ENCODE data around the gene ZBP1. TPM values are rescaled to one million over a fixed set of nuclear protein-coding genes. Genes with fewer than 3 reads are reported as not detected.

Gene ZBP1
- total and polyA plus RNA-seq, 5 donors, result 0.16 to 0.38 (median 0.23) TPM; not detected in 2

GRCh38 chr20:57557926-57558613 lies 62.2 kb downstream of the ZBP1 start:
- Histone ChIP-seq H3K27ac (ENCODE audit: low read length) (no peak overlapping the region), H3K4me3 (ENCODE audit: low read length) (no peak overlapping the region), H3K27me3 (ENCODE audit: control insufficient read depth, insufficient read depth) (no peaks in the 10 kb centered on the region), H3K9me3 (ENCODE audit: control insufficient read depth, low read length) (no peaks in the 10 kb centered on the region), H3K4me1 (ENCODE audit: control insufficient read depth, insufficient read depth, low read length) (no peaks in the 10 kb centered on the region)
- 74% methylated on average over 9 of the region's 9 CpGs for WGBS
- DNase-seq, result no peak
- intact Hi-C loops (cut with DNase I), result no loop called here
- no peak for ATAC-seq

GRCh38 chr20:57556980-57557274 lies 63.3 kb downstream of the ZBP1 start:
- WGBS, result 75% methylated on average over 3 of the region's 3 CpGs
- ATAC-seq (no peak), DNase-seq (no peak)
- intact Hi-C loops (cut with DNase I), result no loop called here
- H3K27ac ChIP-seq (ENCODE audit: low read length), result no peak overlapping the region
- H3K4me1 ChIP-seq (ENCODE audit: control insufficient read depth, insufficient read depth, low read length), result no peaks in the 10 kb centered on the region
- H3K27me3 ChIP-seq (ENCODE audit: control insufficient read depth, insufficient read depth), result no peaks in the 10 kb centered on the region
- H3K4me3 ChIP-seq (ENCODE audit: low read length), result no peak overlapping the region
- no peaks in the 10 kb centered on the region for H3K9me3 ChIP-seq (ENCODE audit: control insufficient read depth, low read length)

DNA sequence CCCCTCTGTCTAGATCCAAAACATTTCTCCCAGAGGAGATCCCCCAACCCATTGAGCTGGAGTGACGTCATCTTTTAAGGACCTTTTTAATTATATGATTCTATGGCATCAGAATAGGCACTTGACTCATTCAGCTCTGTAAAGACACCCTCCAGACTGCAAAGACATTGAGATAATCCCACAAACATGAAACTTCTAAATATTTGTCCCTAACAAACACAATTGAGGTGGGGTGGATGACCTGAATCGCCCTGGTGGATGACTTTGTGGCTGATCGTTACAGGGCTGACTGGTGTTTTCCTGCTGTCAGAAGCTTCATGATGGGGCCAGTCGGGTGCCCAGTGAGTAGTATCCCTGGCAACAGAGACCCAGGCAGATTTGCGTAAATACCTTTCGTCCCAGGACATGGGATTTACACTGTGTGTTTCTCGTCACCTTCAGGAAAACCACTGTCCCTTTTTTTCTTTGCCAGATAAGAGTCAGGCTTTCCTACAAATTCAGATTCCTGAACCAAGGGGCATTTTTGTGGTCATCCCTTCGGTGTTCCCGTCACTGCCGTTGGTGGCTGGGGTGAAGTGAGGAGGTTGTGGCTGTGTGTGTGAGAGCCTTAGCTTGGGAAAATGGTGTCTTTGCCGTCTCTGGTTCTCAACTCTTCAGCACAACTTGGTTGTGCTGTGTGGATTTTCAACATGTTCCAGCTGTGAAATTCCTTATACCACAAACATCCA lies 64.6 kb downstream of the ZBP1 start:
- H3K9me3 ChIP-seq (ENCODE audit: control insufficient read depth, low read length), result no peaks in the 10 kb centered on the region
- 74% methylated on average over 11 of the region's 11 CpGs for WGBS
- H3K4me1 ChIP-seq (ENCODE audit: control insufficient read depth, insufficient read depth, low read length), result no peaks in the 10 kb centered on the region
- no peak overlapping the region for H3K4me3 ChIP-seq (ENCODE audit: low read length)
- no peak overlapping the region for H3K27ac ChIP-seq (ENCODE audit: low read length)
- ATAC-seq, result no peak
- no peak for DNase-seq
- no peaks in the 10 kb centered on the region for H3K27me3 ChIP-seq (ENCODE audit: control insufficient read depth, insufficient read depth)
- intact Hi-C loops (cut with DNase I), result no loop called here

Other genes with a start within 250 kb of the ZBP1 start
- 100 to 1,000 TPM in 1 of 4 donors, 10 to 100 TPM in 3; 82.6 to 143 (median 94.4) TPM for gene RBM38, start 229.0 kb downstream of the ZBP1 start, total RNA-seq
- 182 TPM for gene RBM38, start 229.0 kb downstream of the ZBP1 start, polyA plus RNA-seq
- gene CTCFL, start 95.3 kb downstream of the ZBP1 start, total RNA-seq, result not detected
- not detected for gene CTCFL, start 95.3 kb downstream of the ZBP1 start, polyA plus RNA-seq
- gene PCK1, start 59.3 kb downstream of the ZBP1 start, total RNA-seq, result 1 to 10 TPM in 1 of 4 donors, under 1 TPM in 3; 0.25 to 4.1 (median 0.61) TPM
- gene PCK1, start 59.3 kb downstream of the ZBP1 start, polyA plus RNA-seq, result 1.0 TPM
- gene PMEPA1, start 89.6 kb upstream of the ZBP1 start, total RNA-seq, result 10 to 100 TPM; 31.7 to 82.0 (median 44.3) TPM
- 17.3 TPM for gene PMEPA1, start 89.6 kb upstream of the ZBP1 start, polyA plus RNA-seq

Measured in right cardiac atrium (tissue), 5 donors.